SK-N-SH (cell line): ENCODE measurements around the gene TIMM29.

Source experiments
- CHD2 ChIP-seq: fragments of 150-350 bp; IDR thresholded peaks from 2 replicates; pipeline ENCODE4 v1.6.1; 2018; ENCODE audit warnings: low read length; ENCODE audit not compliant: partially characterized antibody
- EZH2phosphoT487 ChIP-seq: fragments of 200-600 bp; sonication (generic); IDR thresholded peaks from 2 replicates; pipeline ENCODE4 v1.6.1; 2017; ENCODE audit warnings: low read depth, mixed run types, mild to moderate bottlenecking, antibody characterized with exemption, moderate library complexity, borderline replicate concordance
- MXI1 ChIP-seq: IDR thresholded peaks from 2 replicates; pipeline ENCODE4 v1.6.1; 2012; ENCODE audit warnings: mild to moderate bottlenecking, low read depth, low read length, improper control_type of control experiment
- RAD21 ChIP-seq: IDR thresholded peaks from 2 replicates; pipeline ENCODE4 v1.6.1; 2012; ENCODE audit warnings: mild to moderate bottlenecking, low read length
- RCOR1 ChIP-seq: fragments of 150-350 bp; IDR thresholded peaks from 2 replicates; pipeline ENCODE4 v1.6.1; 2017; ENCODE audit warnings: antibody characterized with exemption, low read length
- SIN3A ChIP-seq: IDR thresholded peaks from 2 replicates; pipeline ENCODE4 v1.6.1; 2012; ENCODE audit warnings: low read depth, mild to moderate bottlenecking, low read length, moderate library complexity, borderline replicate concordance
- SMC3 ChIP-seq: IDR thresholded peaks from 2 replicates; pipeline ENCODE4 v1.6.1; 2012; ENCODE audit warnings: low read depth, low read length, improper control_type of control experiment
- TEAD4 ChIP-seq: IDR thresholded peaks from 2 replicates; pipeline ENCODE4 v1.4.0; 2012; ENCODE audit warnings: mild to moderate bottlenecking, borderline replicate concordance; ENCODE audit not compliant: insufficient read depth
- USF1 ChIP-seq: IDR thresholded peaks from 2 replicates; pipeline ENCODE4 v1.4.0; 2012; ENCODE audit warnings: low read depth, borderline replicate concordance
- USF2 ChIP-seq: fragments of 150-350 bp; IDR thresholded peaks from 2 replicates; pipeline ENCODE4 v1.6.1; 2017; ENCODE audit warnings: antibody characterized with exemption, low read length, low read depth, borderline replicate concordance
- ZBTB33 ChIP-seq: IDR thresholded peaks from 2 replicates; pipeline ENCODE4 v1.4.0; 2012; ENCODE audit warnings: low read depth, borderline replicate concordance
- TF ChIP-seq, protein P1 (sequence below): fragments of 200-600 bp; sonication (generic); IDR thresholded peaks from 2 replicates; pipeline ENCODE4 v1.6.1; 2017; ENCODE audit warnings: antibody characterized with exemption, mild to moderate bottlenecking, moderate library complexity
- TF ChIP-seq, protein P2 (sequence below): fragments of 150-350 bp; IDR thresholded peaks from 2 replicates; pipeline ENCODE4 v1.6.1; 2016; ENCODE audit warnings: mild to moderate bottlenecking, low read depth, low read length
- TF ChIP-seq, protein P3 (sequence below): IDR thresholded peaks from 2 replicates; pipeline ENCODE4 v1.4.0; 2012; ENCODE audit warnings: low read depth

DNA sequence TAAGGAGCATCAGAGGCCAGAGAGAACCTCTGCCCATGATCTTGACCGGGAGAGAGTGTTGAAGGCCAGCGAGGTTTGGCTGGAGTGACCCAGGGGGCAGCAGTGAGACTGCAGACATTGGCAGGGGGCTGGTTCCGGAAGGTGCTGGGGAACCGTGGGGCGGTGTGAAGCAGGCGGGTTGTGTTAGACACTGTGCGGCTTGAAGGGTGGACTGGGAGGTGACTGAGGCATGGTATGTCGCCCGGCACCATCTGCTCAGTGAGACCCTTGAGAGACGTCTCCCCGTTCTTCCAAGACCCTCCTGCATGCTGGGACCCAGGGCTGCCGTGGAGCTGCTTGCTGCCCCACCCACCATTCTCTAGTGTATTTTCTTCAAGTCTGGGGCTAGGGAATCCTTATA is 32.7 kb upstream of the TIMM29 start:
- TF ChIP-seq ZBTB33: no peak
- TF ChIP-seq, protein P1, sequence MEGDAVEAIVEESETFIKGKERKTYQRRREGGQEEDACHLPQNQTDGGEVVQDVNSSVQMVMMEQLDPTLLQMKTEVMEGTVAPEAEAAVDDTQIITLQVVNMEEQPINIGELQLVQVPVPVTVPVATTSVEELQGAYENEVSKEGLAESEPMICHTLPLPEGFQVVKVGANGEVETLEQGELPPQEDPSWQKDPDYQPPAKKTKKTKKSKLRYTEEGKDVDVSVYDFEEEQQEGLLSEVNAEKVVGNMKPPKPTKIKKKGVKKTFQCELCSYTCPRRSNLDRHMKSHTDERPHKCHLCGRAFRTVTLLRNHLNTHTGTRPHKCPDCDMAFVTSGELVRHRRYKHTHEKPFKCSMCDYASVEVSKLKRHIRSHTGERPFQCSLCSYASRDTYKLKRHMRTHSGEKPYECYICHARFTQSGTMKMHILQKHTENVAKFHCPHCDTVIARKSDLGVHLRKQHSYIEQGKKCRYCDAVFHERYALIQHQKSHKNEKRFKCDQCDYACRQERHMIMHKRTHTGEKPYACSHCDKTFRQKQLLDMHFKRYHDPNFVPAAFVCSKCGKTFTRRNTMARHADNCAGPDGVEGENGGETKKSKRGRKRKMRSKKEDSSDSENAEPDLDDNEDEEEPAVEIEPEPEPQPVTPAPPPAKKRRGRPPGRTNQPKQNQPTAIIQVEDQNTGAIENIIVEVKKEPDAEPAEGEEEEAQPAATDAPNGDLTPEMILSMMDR: peak; percentile 22; the same call in 1 of the 2 replicates
- TF ChIP-seq SMC3: no peak
- TF ChIP-seq, protein P2, sequence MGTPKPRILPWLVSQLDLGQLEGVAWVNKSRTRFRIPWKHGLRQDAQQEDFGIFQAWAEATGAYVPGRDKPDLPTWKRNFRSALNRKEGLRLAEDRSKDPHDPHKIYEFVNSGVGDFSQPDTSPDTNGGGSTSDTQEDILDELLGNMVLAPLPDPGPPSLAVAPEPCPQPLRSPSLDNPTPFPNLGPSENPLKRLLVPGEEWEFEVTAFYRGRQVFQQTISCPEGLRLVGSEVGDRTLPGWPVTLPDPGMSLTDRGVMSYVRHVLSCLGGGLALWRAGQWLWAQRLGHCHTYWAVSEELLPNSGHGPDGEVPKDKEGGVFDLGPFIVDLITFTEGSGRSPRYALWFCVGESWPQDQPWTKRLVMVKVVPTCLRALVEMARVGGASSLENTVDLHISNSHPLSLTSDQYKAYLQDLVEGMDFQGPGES: no peak
- TF ChIP-seq EZH2phosphoT487: no peak
- TF ChIP-seq RAD21: no peak
- no peak for TF ChIP-seq MXI1
- TF ChIP-seq TEAD4: no peak
- no peak for TF ChIP-seq USF2
- no peak for TF ChIP-seq SIN3A
- TF ChIP-seq, protein P3, sequence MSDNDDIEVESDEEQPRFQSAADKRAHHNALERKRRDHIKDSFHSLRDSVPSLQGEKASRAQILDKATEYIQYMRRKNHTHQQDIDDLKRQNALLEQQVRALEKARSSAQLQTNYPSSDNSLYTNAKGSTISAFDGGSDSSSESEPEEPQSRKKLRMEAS: no peak
- TF ChIP-seq USF1: no peak
- no peak for TF ChIP-seq CHD2
- TF ChIP-seq RCOR1: no peak
